ENCODE data around the gene MAML2. TPM values are rescaled to one million over a fixed set of nuclear protein-coding genes. Genes with fewer than 3 reads are reported as not detected.

MAML2 gene
- total RNA-seq, 3 donors from 2014 or later (not counting 1 experiment from before 2014, with no cell fraction given): 14.2 to 20.5 (median 16.1) TPM

DNA sequence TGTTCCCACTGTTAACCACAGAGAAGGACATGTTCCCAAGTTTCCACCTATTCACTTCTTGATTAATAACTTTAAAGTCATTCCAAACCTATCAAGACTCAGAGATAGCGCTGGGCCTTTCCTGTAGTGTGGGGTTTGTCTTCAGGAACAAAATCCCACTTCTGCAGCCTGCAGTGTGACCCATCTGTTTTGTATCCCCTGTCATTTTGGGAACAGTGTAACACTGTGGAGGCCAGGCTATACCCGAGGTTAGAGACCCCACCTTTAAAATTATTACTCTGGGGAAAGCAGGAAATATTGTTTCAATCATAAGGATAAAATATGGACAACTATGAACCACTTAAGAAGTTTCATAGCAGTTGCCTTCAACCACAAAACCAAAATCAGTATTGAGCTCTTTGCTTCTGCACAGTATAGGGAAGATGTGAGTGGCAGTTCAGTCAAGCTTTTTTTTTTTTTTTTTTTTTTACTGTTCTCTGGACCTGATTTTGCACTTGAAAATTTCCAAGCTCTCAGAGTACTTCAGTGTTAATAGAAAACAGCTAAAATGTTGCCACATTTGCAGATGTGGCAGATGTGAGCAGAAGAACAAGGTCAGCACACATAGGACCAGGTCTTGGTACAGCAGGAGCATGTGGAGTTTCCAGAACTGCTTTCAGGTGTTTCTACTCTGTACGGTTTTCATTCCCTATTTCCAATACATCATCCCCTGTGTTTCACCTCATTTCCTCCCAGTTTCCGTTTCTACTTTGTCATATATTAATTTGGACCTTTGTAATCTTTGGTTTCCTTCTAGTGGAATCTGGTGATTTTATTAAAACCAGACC is 121.5 kb downstream of the MAML2 start:
- H3K4me3 ChIP-seq (ENCODE audit: low read length): no peak overlapping the region

GRCh38 chr11:96219981-96220623 is 122.9 kb downstream of the MAML2 start:
- no peaks in the 10 kb centered on the region for H3K9me3 ChIP-seq (ENCODE audit: control insufficient read depth, insufficient read depth, low read length)
- no peaks in the 10 kb centered on the region for H3K27me3 Mint-ChIP-seq (ENCODE audit: low read depth in 2 of 2)
- H3K4me1 ChIP-seq (ENCODE audit: control insufficient read depth, insufficient read depth, low read length): peaks cover 36% of the 10 kb centered on the region
- H3K27me3 ChIP-seq (ENCODE audit: control insufficient read depth, insufficient read depth, low read length): no peaks in the 10 kb centered on the region
- intact Hi-C loops (cut with micrococcal nuclease): loop anchor here (5.0 kb wide), 1 partner anchor 32 kb away; no protein-coding TSS in a partner anchor
- peak in 1 of 2 donors; percentile 40 for DNase-seq
- H3K27ac ChIP-seq (ENCODE audit: low read length): no peak overlapping the region
- H3K36me3 ChIP-seq (ENCODE audit: control insufficient read depth, insufficient read depth, low read length): no peaks in the 10 kb centered on the region
- H3K36me3 Mint-ChIP-seq: no peaks in the 10 kb centered on the region
- no peak overlapping the region for H3K4me3 Mint-ChIP-seq
- 27% methylated on average over 1 of the region's 3 CpGs for WGBS (ENCODE audit: insufficient coverage)
- H3K4me3 ChIP-seq (ENCODE audit: low read length): no peak overlapping the region
- no peak for ATAC-seq
- no peaks in the 10 kb centered on the region for H3K9me3 Mint-ChIP-seq
- H3K4me1 Mint-ChIP-seq: peaks cover 47 to 49% of the 10 kb centered on the region in 2 donors
- H3K27ac Mint-ChIP-seq: peak overlapping the region; percentile 34 to 80
- TF ChIP-seq CTCF (IDR thresholded peaks at IDR 0.05): no peak

More for the DNA sequence above, 121.5 kb downstream of the MAML2 start:
- no peak for TF ChIP-seq CTCF (IDR thresholded peaks at IDR 0.05)
- Histone ChIP-seq H3K27ac (ENCODE audit: low read length) (no peak overlapping the region), H3K9me3 (ENCODE audit: control insufficient read depth, insufficient read depth, low read length) (no peaks in the 10 kb centered on the region), H3K36me3 (ENCODE audit: control insufficient read depth, insufficient read depth, low read length) (no peaks in the 10 kb centered on the region), H3K4me1 (ENCODE audit: control insufficient read depth, insufficient read depth, low read length) (peaks cover 28% of the 10 kb centered on the region), H3K27me3 (ENCODE audit: control insufficient read depth, insufficient read depth, low read length) (no peaks in the 10 kb centered on the region)
- H3K27ac Mint-ChIP-seq: peak overlapping the region in 1 of 2 donors; percentile 24
- no peaks in the 10 kb centered on the region for H3K27me3 Mint-ChIP-seq (ENCODE audit: low read depth in 2 of 2)
- no peaks in the 10 kb centered on the region for H3K9me3 Mint-ChIP-seq
- no peak for DNase-seq
- intact Hi-C loops (cut with micrococcal nuclease): no loop called here
- WGBS (ENCODE audit: insufficient coverage): 39% methylated on average over 3 of the region's 4 CpGs
- H3K36me3 Mint-ChIP-seq: no peaks in the 10 kb centered on the region
- H3K4me3 Mint-ChIP-seq: no peak overlapping the region
- peaks cover 34 to 38% of the 10 kb centered on the region in 2 donors for H3K4me1 Mint-ChIP-seq
- ATAC-seq: no peak

DNA sequence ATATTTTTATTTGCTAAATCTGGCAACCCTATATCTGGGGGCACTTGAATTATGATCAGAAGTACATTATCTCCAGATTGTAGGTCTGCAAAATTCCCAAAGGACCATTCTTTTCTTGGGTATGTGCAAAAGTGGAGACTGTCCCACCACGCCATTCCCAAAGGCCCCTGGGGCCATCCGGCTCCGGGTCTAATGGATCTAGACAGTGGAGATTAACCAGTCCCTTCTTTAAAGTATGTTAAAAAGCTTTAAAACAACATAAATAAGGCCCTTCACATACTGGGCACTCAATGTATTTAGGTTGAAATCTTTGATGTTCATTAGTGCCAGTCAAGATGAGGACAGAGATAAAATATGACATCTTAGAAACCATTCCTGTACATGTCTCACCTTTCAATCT is 124.1 kb downstream of the MAML2 start:
- Mint-ChIP-seq H3K4me3 (no peak overlapping the region), H3K27me3 (ENCODE audit: low read depth in 2 of 2) (no peaks in the 10 kb centered on the region), H3K27ac (no peak overlapping the region), H3K36me3 (no peaks in the 10 kb centered on the region), H3K4me1 (peaks cover 53 to 55% of the 10 kb centered on the region in 2 donors), H3K9me3 (no peaks in the 10 kb centered on the region)
- H3K4me3 ChIP-seq (ENCODE audit: low read length): no peak overlapping the region
- no peak overlapping the region for H3K27ac ChIP-seq (ENCODE audit: low read length)
- no peaks in the 10 kb centered on the region for H3K9me3 ChIP-seq (ENCODE audit: control insufficient read depth, insufficient read depth, low read length)
- DNase-seq (no peak), ATAC-seq (no peak)
- no peaks in the 10 kb centered on the region for H3K36me3 ChIP-seq (ENCODE audit: control insufficient read depth, insufficient read depth, low read length)
- WGBS (ENCODE audit: insufficient coverage): 100% methylated on average over 3 of the region's 3 CpGs
- intact Hi-C loops (cut with micrococcal nuclease): loop anchor here (5.0 kb wide), 1 partner anchor 33 kb away; no protein-coding TSS in a partner anchor
- no peaks in the 10 kb centered on the region for H3K27me3 ChIP-seq (ENCODE audit: control insufficient read depth, insufficient read depth, low read length)
- TF ChIP-seq CTCF (IDR thresholded peaks at IDR 0.05): no peak
- peaks cover 43% of the 10 kb centered on the region for H3K4me1 ChIP-seq (ENCODE audit: control insufficient read depth, insufficient read depth, low read length)
